Hepatocyte (in vitro differentiated cells): Measurements from ENCODE around the gene ALDH5A1.

Experiments used
- EZH2 ChIP-seq: fragments of 200-600 bp; sonication (generic); IDR thresholded peaks from 2 replicates; pipeline ENCODE4 v1.6.1; 2016; ENCODE audit warnings: antibody characterized with exemption, mild to moderate bottlenecking, borderline replicate concordance
- EZH2phosphoT487 ChIP-seq: fragments of 200-600 bp; sonication (generic); IDR thresholded peaks from one replicate; pipeline ENCODE4 v1.6.1; 2018; ENCODE audit warnings: antibody characterized with exemption, mild to moderate bottlenecking, low read depth, moderate library complexity; ENCODE audit not compliant: unreplicated experiment, severe bottlenecking
- TF ChIP-seq, protein P1 (sequence below): fragments of 200-600 bp; sonication (generic); IDR thresholded peaks from 2 replicates; pipeline ENCODE4 v1.5.1; 2016; ENCODE audit warnings: antibody characterized with exemption, mild to moderate bottlenecking; ENCODE audit not compliant: poor library complexity

DNA sequence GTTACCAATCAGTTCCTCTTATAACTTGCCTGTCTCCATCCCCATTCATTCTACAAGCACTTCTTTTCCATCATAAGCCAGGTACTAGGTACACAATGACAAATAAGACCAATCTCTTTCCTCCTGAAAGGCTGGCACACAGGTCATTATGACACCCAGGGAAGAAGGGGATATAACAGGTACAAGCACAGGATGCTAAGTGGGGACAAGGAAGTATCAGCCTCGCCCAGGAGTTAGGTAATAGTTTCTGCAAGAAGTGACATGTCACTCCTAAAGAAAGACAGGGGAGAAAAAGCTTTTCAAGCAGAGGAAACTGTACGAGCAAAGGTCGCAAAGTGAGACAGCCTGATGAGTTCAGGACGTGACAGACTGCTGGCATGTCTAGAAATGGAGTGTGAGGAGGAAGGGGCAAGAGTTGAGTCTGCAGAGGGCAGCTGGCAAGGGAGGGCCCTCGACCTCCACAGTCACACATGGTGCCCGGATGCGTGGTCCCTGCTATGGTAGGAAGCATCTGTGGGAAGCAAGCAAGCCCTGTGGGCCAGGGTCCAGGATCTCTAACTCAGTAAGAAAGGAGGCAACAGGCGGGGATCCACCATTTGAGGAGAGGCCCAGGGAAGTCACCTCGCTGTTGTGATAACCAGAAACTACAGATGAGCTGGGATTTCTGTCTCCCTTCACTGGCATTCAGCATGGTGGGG lies 45.8 kb upstream of the ALDH5A1 start:
- TF ChIP-seq, protein P1, sequence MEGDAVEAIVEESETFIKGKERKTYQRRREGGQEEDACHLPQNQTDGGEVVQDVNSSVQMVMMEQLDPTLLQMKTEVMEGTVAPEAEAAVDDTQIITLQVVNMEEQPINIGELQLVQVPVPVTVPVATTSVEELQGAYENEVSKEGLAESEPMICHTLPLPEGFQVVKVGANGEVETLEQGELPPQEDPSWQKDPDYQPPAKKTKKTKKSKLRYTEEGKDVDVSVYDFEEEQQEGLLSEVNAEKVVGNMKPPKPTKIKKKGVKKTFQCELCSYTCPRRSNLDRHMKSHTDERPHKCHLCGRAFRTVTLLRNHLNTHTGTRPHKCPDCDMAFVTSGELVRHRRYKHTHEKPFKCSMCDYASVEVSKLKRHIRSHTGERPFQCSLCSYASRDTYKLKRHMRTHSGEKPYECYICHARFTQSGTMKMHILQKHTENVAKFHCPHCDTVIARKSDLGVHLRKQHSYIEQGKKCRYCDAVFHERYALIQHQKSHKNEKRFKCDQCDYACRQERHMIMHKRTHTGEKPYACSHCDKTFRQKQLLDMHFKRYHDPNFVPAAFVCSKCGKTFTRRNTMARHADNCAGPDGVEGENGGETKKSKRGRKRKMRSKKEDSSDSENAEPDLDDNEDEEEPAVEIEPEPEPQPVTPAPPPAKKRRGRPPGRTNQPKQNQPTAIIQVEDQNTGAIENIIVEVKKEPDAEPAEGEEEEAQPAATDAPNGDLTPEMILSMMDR = no peak
- TF ChIP-seq EZH2phosphoT487 = no peak
- no peak for TF ChIP-seq EZH2
